GM19324 (cell line): ENCODE measurements around the gene LSMEM2.
"Not testable (repeated sequence)": the region's sequence is repeated elsewhere in the genome, so short reads cannot be mapped to it uniquely, and the experiment has no call there.

Experiments
- ATAC-seq: cut with Tn5 transposase; IDR thresholded peaks from one replicate; pipeline ENCODE4 v1.9.1; 2021; ENCODE audit warnings: mild to moderate bottlenecking, moderate library complexity; ENCODE audit not compliant: unreplicated experiment, low FRiP score

The LSMEM2 gene

GRCh38 chr3:50245251-50245745 is 33.6 kb upstream of the LSMEM2 start:
- ATAC-seq = no peak

GRCh38 chr3:50245831-50246516 is 32.9 kb upstream of the LSMEM2 start:
- ATAC-seq = no peak

GRCh38 chr3:50246517-50246954 is 32.4 kb upstream of the LSMEM2 start:
- ATAC-seq = no peak

GRCh38 chr3:50248387-50248786 is 30.5 kb upstream of the LSMEM2 start:
- no peak for ATAC-seq

- no peak for ATAC-seq
Observed at GRCh38 chr3:50249457-50249856, 29.4 kb upstream of the LSMEM2 start.

GRCh38 chr3:50250514-50250913 is 28.4 kb upstream of the LSMEM2 start:
- ATAC-seq = no peak

GRCh38 chr3:50251220-50251619 is 27.7 kb upstream of the LSMEM2 start:
- no peak for ATAC-seq

- no peak for ATAC-seq
Observed at GRCh38 chr3:50254577-50255250, 24.2 kb upstream of the LSMEM2 start.

- ATAC-seq = no peak
Observed at GRCh38 chr3:50255251-50255615, 23.7 kb upstream of the LSMEM2 start.

- no peak for ATAC-seq
Observed at GRCh38 chr3:50256978-50257890, 21.7 kb upstream of the LSMEM2 start.

GRCh38 chr3:50258029-50258680 is 20.7 kb upstream of the LSMEM2 start:
- no peak for ATAC-seq

GRCh38 chr3:50258979-50259378 is 19.9 kb upstream of the LSMEM2 start:
- ATAC-seq = no peak

- ATAC-seq = peak; percentile 8
Observed at GRCh38 chr3:50259432-50260026, 19.4 kb upstream of the LSMEM2 start.

- ATAC-seq = peak; percentile 84
Observed at GRCh38 chr3:50260027-50260941, 18.6 kb upstream of the LSMEM2 start.

- no peak for ATAC-seq
Observed at GRCh38 chr3:50260942-50261441, 17.9 kb upstream of the LSMEM2 start.

GRCh38 chr3:50261505-50261904 is 17.4 kb upstream of the LSMEM2 start:
- no peak for ATAC-seq

- not testable (repeated sequence) for ATAC-seq
Observed at GRCh38 chr3:50262200-50262599, 16.7 kb upstream of the LSMEM2 start.

GRCh38 chr3:50262778-50263177 is 16.1 kb upstream of the LSMEM2 start:
- ATAC-seq = no peak
